Prostate gland (tissue), 2 donors: Measurements from ENCODE around the gene SH3RF2. TPM values are rescaled to one million over a fixed set of nuclear protein-coding genes. Genes with fewer than 3 reads are reported as not detected.

ENCODE experiments used
- DNase-seq: peaks from one replicate; pipeline ENCODE4 v3.0.0-alpha.2; 2019; ENCODE audit warnings: low spot score
- H3K27ac ChIP-seq, 2 donors: fragments of 200-600 bp; sonication (generic); 2 replicates each; pipeline ENCODE4 v1.5.1; 2017 to 2019
- H3K27me3 ChIP-seq: fragments of 200-600 bp; sonication (generic); replicated peaks from 2 replicates; pipeline ENCODE4 v1.5.1; 2019; ENCODE audit not compliant: insufficient read depth
- H3K36me3 ChIP-seq, 2 donors: fragments of 200-600 bp; sonication (generic); 1 replicate in 1 of 2; 2 replicates in 1 of 2; pipeline versions ENCODE4 v1.5.1 to v1.8.1; 2017 to 2019
- H3K4me1 ChIP-seq: fragments of 200-600 bp; sonication (generic); replicated peaks from 2 replicates; pipeline ENCODE4 v1.5.1; 2019
- H3K4me3 ChIP-seq, 2 donors: fragments of 200-600 bp; sonication (generic); 2 replicates each; pipeline ENCODE4 v1.5.1; 2017 to 2019
- H3K9me3 ChIP-seq: fragments of 200-600 bp; sonication (generic); 2 replicates; pipeline ENCODE4 v1.5.1; 2017
- CTCF ChIP-seq, 4 experiments: fragments of 200-600 bp in 2 of 4; fragments of 450-650 bp in 2 of 4; sonication (generic) in 2 of 4; IDR thresholded peaks; 1 replicate in 3 of 4; 2 replicates in 1 of 4; pipeline ENCODE4 v1.5.1; 2016 to 2019; ENCODE audit warnings: antibody characterized with exemption in 4 of 4, mild to moderate bottlenecking in 2 of 4, moderate library complexity in 2 of 4
- POLR2A ChIP-seq: fragments of 450-650 bp; IDR thresholded peaks from one replicate; pipeline ENCODE4 v1.6.1; 2016; ENCODE audit warnings: antibody characterized with exemption, mild to moderate bottlenecking
- POLR2AphosphoS5 ChIP-seq: sonication (generic); formaldehyde crosslinking; IDR thresholded peaks from one replicate; pipeline ENCODE4 v1.6.1; 2017; ENCODE audit warnings: antibody characterized with exemption
- WGBS: methylation state at CpG from one replicate; pipeline ENCODE4 v1.1.5; 2018; 5-methylcytosine and 5-hydroxymethylcytosine counted together
- intact Hi-C: fragments of 100-400 bp; cut with DNase I; formaldehyde crosslinking; loops from one replicate; pipeline ENCODE4 v1.14.2; 2022
- total RNA-seq, 2 donors: library from RNA; depleted of rRNA; stranded (reverse); fragments of >200 nt; gene quantifications; one replicate each; pipeline ENCODE4 v1.1.0, GENCODE V29; 2016

SH3RF2 gene
- total RNA-seq, 2 donors from 2014 or later: 18.2 to 43.9 TPM

GRCh38 chr5:145925353-145925752 lies 11.0 kb upstream of the SH3RF2 start:
- no peak for DNase-seq
- WGBS: 10% methylated on average over 1 of the region's 1 CpG
- H3K4me1 ChIP-seq: no peaks in the 10 kb centered on the region
- H3K4me3 ChIP-seq: no peak overlapping the region
- no peak overlapping the region for H3K27ac ChIP-seq
- TF ChIP-seq CTCF (IDR thresholded peaks at IDR 0.05): no peak
- TF ChIP-seq POLR2AphosphoS5: no peak
- no peak for TF ChIP-seq POLR2A
- intact Hi-C loops: no loop called here
- H3K36me3 ChIP-seq: no peaks in the 10 kb centered on the region
- H3K9me3 ChIP-seq: no peaks in the 10 kb centered on the region
- H3K27me3 ChIP-seq: no peaks in the 10 kb centered on the region

GRCh38 chr5:145925803-145926202 lies 10.6 kb upstream of the SH3RF2 start:
- peak; percentile 31 for DNase-seq
- Histone ChIP-seq H3K27ac (no peak overlapping the region), H3K27me3 (no peaks in the 10 kb centered on the region), H3K4me1 (no peaks in the 10 kb centered on the region), H3K9me3 (no peaks in the 10 kb centered on the region), H3K4me3 (no peak overlapping the region), H3K36me3 (no peaks in the 10 kb centered on the region)
- intact Hi-C loops: no loop called here
- TF ChIP-seq POLR2AphosphoS5 (peak; percentile 70), CTCF (IDR thresholded peaks at IDR 0.05) (no peak)

- no peaks in the 10 kb centered on the region for H3K36me3 ChIP-seq
- H3K27ac ChIP-seq: no peak overlapping the region
- H3K9me3 ChIP-seq: no peaks in the 10 kb centered on the region
- DNase-seq: no peak
- intact Hi-C loops: no loop called here
- no peak for TF ChIP-seq POLR2A
- TF ChIP-seq CTCF (IDR thresholded peaks at IDR 0.05): no peak
- TF ChIP-seq POLR2AphosphoS5: no peak
- H3K4me1 ChIP-seq: peaks cover 3% of the 10 kb centered on the region
- H3K4me3 ChIP-seq: no peak overlapping the region
- no peaks in the 10 kb centered on the region for H3K27me3 ChIP-seq
- WGBS: 49% methylated on average over 2 of the region's 2 CpGs
Measured at GRCh38 chr5:145931718-145932117, 4.7 kb upstream of the SH3RF2 start.

GRCh38 chr5:145934276-145934675 lies 2.1 kb upstream of the SH3RF2 start:
- no peak for DNase-seq
- Histone ChIP-seq H3K9me3 (no peaks in the 10 kb centered on the region), H3K27ac (no peak overlapping the region), H3K27me3 (no peaks in the 10 kb centered on the region), H3K36me3 (no peaks in the 10 kb centered on the region), H3K4me1 (peaks cover 7% of the 10 kb centered on the region), H3K4me3 (no peak overlapping the region)
- TF ChIP-seq POLR2AphosphoS5: no peak
- intact Hi-C loops: no loop called here
- WGBS: 54% methylated on average over 5 of the region's 5 CpGs

GRCh38 chr5:145937432-145938250 lies 1.3 kb downstream of the SH3RF2 start:
- WGBS: 57% methylated on average over 23 of the region's 23 CpGs
- Histone ChIP-seq H3K9me3 (no peaks in the 10 kb centered on the region), H3K4me1 (peaks cover 7% of the 10 kb centered on the region), H3K27ac (peak overlapping the region; percentile 64 to 78), H3K4me3 (peak overlapping the region; percentile 8 to 41), H3K36me3 (no peaks in the 10 kb centered on the region), H3K27me3 (no peaks in the 10 kb centered on the region)
- DNase-seq: peak; percentile 43
- TF ChIP-seq CTCF (IDR thresholded peaks at IDR 0.05) (no peak), POLR2A (peak; percentile 63), POLR2AphosphoS5 (peak; percentile 26)
- intact Hi-C loops: no loop called here
